ENCODE measurements around the gene EIF2S3.
A peak's percentile ranks its signal among the peaks of the same experiment; 100 is the strongest.

The EIF2S3 gene

GRCh38 chrX:24018809-24019208 lies 35.9 kb upstream of the EIF2S3 start:
- H3K4me3 ChIP-seq (replicated peaks; ENCODE audit: low read depth, low read length), result no peak overlapping the region
- no peak for TF ChIP-seq CTCF (IDR thresholded peaks at IDR 0.05; ENCODE audit: low read depth, low read length, missing control alignments)
- no peak for DNase-seq (ENCODE audit: extremely low read depth, low read depth)

GRCh38 chrX:24019448-24019847 lies 35.3 kb upstream of the EIF2S3 start:
- TF ChIP-seq CTCF (IDR thresholded peaks at IDR 0.05; ENCODE audit: low read depth, low read length, missing control alignments), result no peak
- no peak overlapping the region for H3K4me3 ChIP-seq (replicated peaks; ENCODE audit: low read depth, low read length)
- no peak for DNase-seq (ENCODE audit: extremely low read depth, low read depth)

GRCh38 chrX:24020306-24020876 lies 34.4 kb upstream of the EIF2S3 start:
- no peak for DNase-seq (ENCODE audit: extremely low read depth, low read depth)
- no peak for TF ChIP-seq CTCF (IDR thresholded peaks at IDR 0.05; ENCODE audit: low read depth, low read length, missing control alignments)
- H3K4me3 ChIP-seq (replicated peaks; ENCODE audit: low read depth, low read length), result no peak overlapping the region

- TF ChIP-seq CTCF (IDR thresholded peaks at IDR 0.05; ENCODE audit: low read depth, low read length, missing control alignments), result no peak
- no peak for DNase-seq (ENCODE audit: extremely low read depth, low read depth)
- peak overlapping the region; percentile 66 for H3K4me3 ChIP-seq (replicated peaks; ENCODE audit: low read depth, low read length)
These were observed 31.2 kb upstream of the EIF2S3 start for GRCh38 chrX:24023544-24023943.

GRCh38 chrX:24023972-24024669 lies 30.6 kb upstream of the EIF2S3 start:
- no peak for TF ChIP-seq CTCF (IDR thresholded peaks at IDR 0.05; ENCODE audit: low read depth, low read length, missing control alignments)
- H3K4me3 ChIP-seq (replicated peaks; ENCODE audit: low read depth, low read length), result peak overlapping the region; percentile 66
- DNase-seq (ENCODE audit: extremely low read depth, low read depth), result no peak

- DNase-seq (ENCODE audit: extremely low read depth, low read depth), result peak; percentile 40
- no peak for TF ChIP-seq CTCF (IDR thresholded peaks at IDR 0.05; ENCODE audit: low read depth, low read length, missing control alignments)
- peak overlapping the region; percentile 66 for H3K4me3 ChIP-seq (replicated peaks; ENCODE audit: low read depth, low read length)
These were observed 29.7 kb upstream of the EIF2S3 start for GRCh38 chrX:24024819-24025740.

All from HFF-Myc (cell line).